Right atrium auricular region (tissue), 2 donors: ENCODE measurements around the gene CARMIL3. TPM values are rescaled to one million over a fixed set of nuclear protein-coding genes. Genes with fewer than 3 reads are reported as not detected.
A peak's percentile ranks its signal among the peaks of the same experiment; 100 is the strongest.

ENCODE experiments used
- DNase-seq: peaks from one replicate; pipeline ENCODE4 v3.0.0-alpha.2; 2019; ENCODE audit warnings: low spot score
- H3K27ac ChIP-seq, 2 donors: fragments of 200-600 bp; sonication (generic); 1 replicate in 1 of 2; 2 replicates in 1 of 2; pipeline ENCODE4 v1.5.1; 2016 to 2019
- H3K27me3 ChIP-seq, 2 donors: fragments of 200-600 bp; sonication (generic); one replicate each; pipeline versions ENCODE4 v1.5.1 to v1.6.0; 2017 to 2019
- H3K36me3 ChIP-seq: fragments of 200-600 bp; sonication (generic); one replicate; pipeline ENCODE4 v1.5.1; 2016
- H3K4me1 ChIP-seq, 2 donors: fragments of 200-600 bp; sonication (generic); one replicate each; pipeline versions ENCODE4 v1.5.1 to v1.6.0; 2017 to 2019
- H3K4me3 ChIP-seq, 2 donors: fragments of 200-600 bp; sonication (generic); 1 replicate in 1 of 2; 2 replicates in 1 of 2; pipeline ENCODE4 v1.5.1; 2017 to 2019; ENCODE audit warnings: mild to moderate bottlenecking in 1 of 2, moderate library complexity in 1 of 2
- H3K9me3 ChIP-seq, 2 donors: fragments of 200-600 bp; sonication (generic); one replicate each; pipeline ENCODE4 v1.5.1; 2019
- total RNA-seq, 2 donors: library from RNA; depleted of rRNA; stranded (reverse); fragments of >200 nt; gene quantifications; one replicate each; pipeline ENCODE4 v1.1.0, GENCODE V29; 2016
- TF ChIP-seq, protein P1 (sequence below), 2 donors: fragments of 200-600 bp; sonication (generic); IDR thresholded peaks; one replicate each; pipeline ENCODE4 v1.5.1; 2019; ENCODE audit warnings: antibody characterized with exemption in 2 of 2

Gene CARMIL3
- total RNA-seq, 2 donors from 2014 or later = not detected

DNA sequence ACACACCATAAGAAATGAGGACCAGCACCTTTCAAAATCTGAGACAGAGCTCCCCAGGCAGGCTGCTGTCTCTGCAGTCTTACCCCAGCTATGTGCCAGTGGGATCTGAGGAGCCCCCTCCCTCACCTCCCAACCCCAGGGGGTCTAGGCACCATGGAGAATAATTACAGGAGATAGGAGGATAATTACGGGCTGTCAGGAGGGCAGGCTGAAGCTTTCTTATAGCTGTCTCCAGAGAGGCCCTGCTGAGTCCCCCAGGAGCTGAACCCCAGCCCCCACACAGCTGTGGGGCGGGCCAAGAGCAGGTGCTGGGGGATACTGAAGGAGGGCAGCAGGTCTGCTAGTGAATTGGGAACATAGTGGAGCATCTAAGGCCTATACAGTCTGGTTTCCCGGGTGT is 26.3 kb downstream of the CARMIL3 start:
- H3K4me1 ChIP-seq = peaks cover 0 to 14% of the 10 kb centered on the region in 2 donors
- no peak overlapping the region for H3K27ac ChIP-seq
- DNase-seq = no peak
- no peaks in the 10 kb centered on the region for H3K36me3 ChIP-seq
- no peaks in the 10 kb centered on the region for H3K9me3 ChIP-seq
- no peaks in the 10 kb centered on the region for H3K27me3 ChIP-seq
- H3K4me3 ChIP-seq = no peak overlapping the region
- TF ChIP-seq, protein P1, sequence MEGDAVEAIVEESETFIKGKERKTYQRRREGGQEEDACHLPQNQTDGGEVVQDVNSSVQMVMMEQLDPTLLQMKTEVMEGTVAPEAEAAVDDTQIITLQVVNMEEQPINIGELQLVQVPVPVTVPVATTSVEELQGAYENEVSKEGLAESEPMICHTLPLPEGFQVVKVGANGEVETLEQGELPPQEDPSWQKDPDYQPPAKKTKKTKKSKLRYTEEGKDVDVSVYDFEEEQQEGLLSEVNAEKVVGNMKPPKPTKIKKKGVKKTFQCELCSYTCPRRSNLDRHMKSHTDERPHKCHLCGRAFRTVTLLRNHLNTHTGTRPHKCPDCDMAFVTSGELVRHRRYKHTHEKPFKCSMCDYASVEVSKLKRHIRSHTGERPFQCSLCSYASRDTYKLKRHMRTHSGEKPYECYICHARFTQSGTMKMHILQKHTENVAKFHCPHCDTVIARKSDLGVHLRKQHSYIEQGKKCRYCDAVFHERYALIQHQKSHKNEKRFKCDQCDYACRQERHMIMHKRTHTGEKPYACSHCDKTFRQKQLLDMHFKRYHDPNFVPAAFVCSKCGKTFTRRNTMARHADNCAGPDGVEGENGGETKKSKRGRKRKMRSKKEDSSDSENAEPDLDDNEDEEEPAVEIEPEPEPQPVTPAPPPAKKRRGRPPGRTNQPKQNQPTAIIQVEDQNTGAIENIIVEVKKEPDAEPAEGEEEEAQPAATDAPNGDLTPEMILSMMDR (IDR thresholded peaks at IDR 0.05) = no peak

DNA sequence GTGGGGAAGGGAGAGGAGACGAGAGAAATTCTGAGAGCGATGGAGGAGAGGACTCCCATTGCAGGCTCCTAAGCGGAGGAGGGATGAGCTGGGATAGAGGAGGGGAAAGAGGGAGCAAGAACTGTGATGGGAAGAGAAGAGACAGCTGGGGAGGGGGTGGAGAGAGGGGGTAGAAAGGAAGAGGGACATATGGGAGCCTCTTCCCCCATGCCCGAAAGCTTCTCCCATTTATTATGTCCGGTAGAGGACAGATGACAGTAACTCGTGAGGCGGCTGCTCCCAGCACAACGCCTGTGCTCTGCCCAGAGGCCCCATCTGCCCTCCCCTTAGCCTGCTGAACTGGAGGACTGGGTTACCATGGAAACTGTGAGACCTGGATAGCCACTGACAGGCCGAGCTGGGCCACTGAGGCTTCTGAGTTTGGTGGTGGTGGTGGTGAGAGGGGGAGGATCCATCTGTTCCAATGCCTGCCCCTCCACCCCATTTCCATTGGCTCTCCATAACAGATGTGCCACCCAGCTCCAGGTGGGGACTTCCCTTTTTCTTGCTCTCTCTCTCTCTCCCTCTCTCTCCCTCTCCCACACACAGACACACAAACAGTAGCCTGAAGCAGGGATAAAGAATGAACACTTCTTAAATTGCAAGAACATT is 27.8 kb downstream of the CARMIL3 start:
- no peaks in the 10 kb centered on the region for H3K27me3 ChIP-seq
- DNase-seq = no peak
- peaks cover 0 to 14% of the 10 kb centered on the region in 2 donors for H3K4me1 ChIP-seq

DNA sequence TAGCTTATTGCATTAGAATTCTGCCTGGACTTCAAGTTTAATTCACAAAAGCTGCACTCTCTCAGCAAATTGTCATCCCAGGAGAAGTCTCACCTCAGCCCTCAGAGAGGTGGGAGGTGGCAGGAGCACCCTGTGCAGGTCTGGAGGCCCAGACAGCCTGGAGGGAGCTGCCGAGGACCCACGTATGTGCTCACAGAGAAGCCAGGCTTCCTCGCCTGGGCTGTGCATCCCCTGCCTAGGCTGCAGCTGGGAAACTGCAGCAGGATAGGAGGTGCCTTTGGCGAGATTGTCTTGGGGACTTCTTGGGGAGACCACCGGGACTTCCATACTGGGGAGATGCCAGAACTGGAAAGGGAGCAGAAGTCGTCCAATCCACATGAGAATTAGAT is 28.3 kb downstream of the CARMIL3 start:
- DNase-seq = no peak

More for the DNA sequence above, 27.8 kb downstream of the CARMIL3 start:
- TF ChIP-seq, protein P1 (IDR thresholded peaks at IDR 0.05) = no peak
- H3K36me3 ChIP-seq = no peaks in the 10 kb centered on the region
- H3K4me3 ChIP-seq = no peak overlapping the region
- H3K9me3 ChIP-seq = no peaks in the 10 kb centered on the region
- H3K27ac ChIP-seq = no peak overlapping the region

DNA sequence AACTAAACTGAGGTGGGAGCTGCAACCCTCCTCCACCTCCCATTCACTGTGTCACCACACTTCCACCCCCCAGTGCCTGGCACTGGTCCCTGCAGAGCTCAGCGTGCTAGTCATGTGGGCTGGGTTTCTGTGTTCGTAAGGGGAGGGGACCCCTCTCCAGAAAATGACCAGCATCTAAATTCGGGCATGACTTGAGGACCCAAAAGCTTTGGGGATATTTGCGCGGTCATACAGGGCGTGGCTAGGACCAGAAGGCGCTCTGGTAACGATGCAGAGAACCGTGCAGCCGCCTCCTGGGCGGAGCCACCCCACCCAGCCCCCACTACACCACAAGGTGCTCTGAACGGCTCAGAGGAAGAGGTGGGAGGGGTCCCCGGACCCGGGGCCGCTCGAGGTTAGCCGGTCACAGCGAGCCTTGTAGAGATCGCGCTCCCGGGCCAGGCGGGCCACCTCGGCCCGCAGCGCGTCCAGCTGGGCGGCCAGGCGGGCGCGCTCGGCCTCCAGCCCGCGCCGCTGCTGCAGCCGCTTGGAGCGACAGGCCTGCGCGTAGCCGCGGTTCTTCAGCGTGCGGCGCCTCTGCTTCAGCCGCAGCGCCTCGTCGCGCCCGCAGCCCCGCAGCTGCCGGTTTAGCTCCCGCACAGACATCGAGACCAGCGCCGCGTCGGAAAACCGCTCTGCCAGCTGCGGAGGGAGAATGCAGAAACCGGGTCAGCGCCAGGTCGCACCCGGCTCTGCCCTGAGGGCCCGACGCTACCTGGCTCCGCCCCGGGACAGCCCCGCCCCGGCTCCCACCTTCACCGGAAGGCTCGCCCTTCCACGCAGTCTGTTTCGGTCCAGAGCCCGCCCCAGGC is 29.3 kb downstream of the CARMIL3 start:
- no peak for DNase-seq
- peaks cover 0 to 14% of the 10 kb centered on the region in 2 donors for H3K4me1 ChIP-seq
- no peaks in the 10 kb centered on the region for H3K9me3 ChIP-seq
- H3K4me3 ChIP-seq = peak overlapping the region; percentile 46 to 56
- H3K27ac ChIP-seq = no peak overlapping the region
- TF ChIP-seq, protein P1 (IDR thresholded peaks at IDR 0.05) = no peak
- no peaks in the 10 kb centered on the region for H3K27me3 ChIP-seq
- H3K36me3 ChIP-seq = no peaks in the 10 kb centered on the region

More for the DNA sequence above, 28.3 kb downstream of the CARMIL3 start:
- peaks cover 0 to 14% of the 10 kb centered on the region in 2 donors for H3K4me1 ChIP-seq
- H3K27ac ChIP-seq = no peak overlapping the region
- H3K9me3 ChIP-seq = no peaks in the 10 kb centered on the region
- H3K36me3 ChIP-seq = no peaks in the 10 kb centered on the region
- H3K27me3 ChIP-seq = no peaks in the 10 kb centered on the region
- no peak overlapping the region for H3K4me3 ChIP-seq
- TF ChIP-seq, protein P1 (IDR thresholded peaks at IDR 0.05) = no peak

DNA sequence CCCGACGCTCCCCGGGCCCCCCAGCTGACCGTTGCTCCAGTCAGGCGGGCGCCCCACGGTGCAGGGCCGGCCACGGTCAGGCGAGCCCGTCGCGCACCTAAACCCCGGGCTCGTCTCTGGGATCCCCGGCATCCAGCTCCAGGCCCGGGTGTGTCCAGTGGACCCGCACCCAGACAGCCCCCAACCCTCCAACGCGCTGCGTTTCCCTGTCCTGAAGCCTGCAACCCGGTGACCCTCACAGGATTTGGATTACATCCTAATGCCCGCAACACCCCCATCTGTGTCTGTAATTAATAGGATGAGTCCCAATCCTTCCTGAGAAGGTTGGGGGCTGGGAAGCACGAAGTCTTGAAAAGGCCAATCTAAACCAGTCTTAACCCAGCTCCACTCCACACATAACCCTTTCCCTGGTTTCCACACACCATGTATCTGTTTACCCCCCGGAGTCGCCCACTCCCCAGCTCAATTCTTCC is 30.0 kb downstream of the CARMIL3 start:
- DNase-seq = no peak
- Histone ChIP-seq H3K27ac (no peak overlapping the region), H3K9me3 (no peaks in the 10 kb centered on the region), H3K27me3 (no peaks in the 10 kb centered on the region), H3K36me3 (no peaks in the 10 kb centered on the region), H3K4me3 (peak overlapping the region; percentile 46 to 56), H3K4me1 (peaks cover 0 to 14% of the 10 kb centered on the region in 2 donors)
- TF ChIP-seq, protein P1 (IDR thresholded peaks at IDR 0.05) = no peak
